Activated naive CD8-positive, alpha-beta T cell treated with anti-CD3 and anti-CD28 coated beads, Interleukin-2, amount 10 ng/mL, durations not matched to agents 7 days and 5 days (primary cell): ENCODE results near the gene RFC2. TPM values are rescaled to one million over a fixed set of nuclear protein-coding genes. Genes with fewer than 3 reads are reported as not detected.

Source experiments
- ATAC-seq: fragments of 150-1000 bp; cut with Tn5 transposase; one replicate; pipeline ENCODE4 v1.10.0; 2021; ENCODE audit warnings: low read depth, moderate library complexity
- POLR2A ChIA-PET: fragments of 350-600 bp; sonication (Branson Sonifier 250); formaldehyde crosslinking; loops from one replicate; lab custom pipeline; 2021; ENCODE audit warnings: antibody characterized with exemption; lab: Charles Lee
- DNase-seq: peaks from one replicate; pipeline ENCODE4 v3.0.0; 2021
- H3K27ac Mint-ChIP-seq: one replicate; pipeline ENCODE4 v1.8.0; 2022; ENCODE audit warnings: mild to moderate bottlenecking, mixed read lengths
- H3K27me3 Mint-ChIP-seq: one replicate; pipeline ENCODE4 v1.8.0; 2022; ENCODE audit warnings: mild to moderate bottlenecking, moderate library complexity, mixed read lengths
- H3K36me3 Mint-ChIP-seq: one replicate; pipeline ENCODE4 v1.8.0; 2021; ENCODE audit warnings: mild to moderate bottlenecking, mixed read lengths
- H3K4me1 Mint-ChIP-seq: one replicate; pipeline ENCODE4 v1.8.0; 2021; ENCODE audit warnings: mixed read lengths
- H3K4me3 Mint-ChIP-seq: one replicate; pipeline ENCODE4 v1.8.0; 2022; ENCODE audit warnings: mild to moderate bottlenecking, moderate library complexity, mixed read lengths
- H3K9me3 Mint-ChIP-seq: one replicate; pipeline ENCODE4 v1.8.0; 2021; ENCODE audit warnings: mixed read lengths
- total RNA-seq, 2 experiments: library from RNA; stranded (reverse); gene quantifications; one replicate each; pipeline ENCODE4 v1.2.3, GENCODE V29; 2021

RFC2 gene
- total RNA-seq, 2 experiments from 2014 or later = 53.0 to 56.6 TPM

GRCh38 chr7:74289018-74289658, 34.9 kb upstream of the RFC2 start, which contains the start of gene CLIP2:
TSS of gene CLIP2 (plus strand) at chr7:74289407. CDS start at chr7:74317547, 28,140 bp downstream.
- peaks cover 43% of the 10 kb centered on the region for H3K27me3 Mint-ChIP-seq
- POLR2A ChIA-PET = interaction anchor here (1.0 to 1.8 kb wide), 2 partner anchors 19 to 25 kb away, joined by 3 to 6 read pairs; no protein-coding TSS in a partner anchor
- peak within 1 kb of the TSS; percentile 66 for H3K27ac Mint-ChIP-seq
- H3K4me3 Mint-ChIP-seq = peak within 1 kb of the TSS; percentile 77
- H3K36me3 Mint-ChIP-seq = no peaks in the 10 kb centered on the region
- ATAC-seq (peak; percentile 83), DNase-seq (peak; percentile 80)
- H3K9me3 Mint-ChIP-seq = no peaks in the 10 kb centered on the region
- peaks cover 19% of the 10 kb centered on the region for H3K4me1 Mint-ChIP-seq

DNA sequence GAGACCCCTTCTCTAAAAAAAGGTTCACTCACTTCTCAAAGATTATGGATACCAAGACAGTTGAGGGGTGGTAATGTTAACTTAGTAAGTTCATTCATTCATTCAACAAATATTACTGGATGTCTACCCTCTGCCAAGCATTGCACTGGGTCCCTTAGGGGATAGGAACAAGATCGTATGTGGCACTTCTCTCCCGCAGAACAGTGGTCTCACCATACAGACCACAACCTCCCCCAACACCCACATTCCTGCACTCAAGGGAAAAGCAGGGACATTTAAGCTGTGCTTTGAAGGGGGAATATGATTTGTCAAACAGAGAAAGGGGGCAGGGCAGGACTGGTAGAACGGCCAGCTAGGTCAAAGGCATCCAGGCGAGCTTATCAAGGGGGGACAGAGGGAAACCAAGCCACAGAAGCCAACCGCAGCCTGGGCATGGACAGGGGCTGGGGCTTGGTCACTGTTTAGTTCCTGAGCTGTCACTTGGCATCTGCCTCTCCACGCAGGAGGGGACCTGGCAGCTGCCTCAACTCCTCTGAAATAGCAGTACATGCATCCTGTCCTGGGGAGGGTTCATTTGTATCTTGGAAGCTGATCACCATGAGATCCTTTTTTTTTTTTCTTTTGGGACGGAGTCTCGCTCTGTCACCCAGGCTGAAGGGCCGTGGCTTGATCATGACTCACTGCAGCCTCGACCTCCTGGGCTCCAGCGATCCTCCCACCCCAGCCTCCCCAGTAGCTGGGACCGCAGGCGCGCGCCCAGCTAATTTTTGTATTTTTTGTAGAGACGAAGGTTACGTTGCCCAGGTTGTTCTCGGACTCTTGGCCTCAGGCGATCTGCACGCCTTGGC, 34.1 kb upstream of the RFC2 start:
- ATAC-seq = no peak
- peak overlapping the region; percentile 77 for H3K4me3 Mint-ChIP-seq
- peaks cover 15% of the 10 kb centered on the region for H3K4me1 Mint-ChIP-seq
- H3K9me3 Mint-ChIP-seq = no peaks in the 10 kb centered on the region
- no peak overlapping the region for H3K27ac Mint-ChIP-seq
- no peak for DNase-seq
- H3K27me3 Mint-ChIP-seq = peaks cover 46% of the 10 kb centered on the region
- POLR2A ChIA-PET = interaction anchor here (1.0 to 1.8 kb wide), 3 partner anchors 18 to 71 kb away, joined by 3 to 6 read pairs (median 3); no protein-coding TSS in a partner anchor
- H3K36me3 Mint-ChIP-seq = no peaks in the 10 kb centered on the region

DNA sequence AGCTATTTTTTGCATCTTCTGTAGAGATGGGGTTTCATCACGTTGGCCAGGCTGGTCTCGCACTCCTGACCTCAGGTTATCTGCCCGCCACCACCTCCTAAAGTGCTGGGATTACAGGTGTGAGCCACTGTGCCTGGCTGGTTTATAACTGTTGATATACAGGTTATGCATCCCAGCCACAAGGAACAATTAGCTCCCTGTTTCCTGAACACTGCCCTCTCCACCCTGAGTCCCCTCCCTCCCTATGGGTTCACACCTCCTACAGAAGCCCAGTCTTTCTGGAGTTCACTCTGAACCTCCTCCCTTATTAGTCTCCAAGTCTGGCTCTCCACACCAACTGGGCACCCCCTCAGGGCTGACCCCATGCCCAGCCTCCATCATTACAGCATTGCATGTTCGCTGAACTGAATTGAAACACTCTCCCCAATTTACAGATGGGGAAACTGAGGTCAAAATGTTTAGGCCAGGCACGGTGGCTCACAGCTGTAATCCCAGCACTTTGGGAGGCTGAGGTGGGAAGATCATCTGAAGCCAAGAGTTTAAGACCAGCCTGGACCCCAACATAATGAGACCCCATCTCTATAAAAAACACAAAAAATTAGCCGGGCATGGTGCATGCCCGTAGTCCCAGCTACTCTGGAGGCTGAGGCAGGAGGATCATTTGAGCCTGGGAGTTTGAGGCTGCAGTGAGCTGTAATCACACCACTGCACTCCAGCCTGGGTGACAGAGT, 33.3 kb upstream of the RFC2 start:
- Mint-ChIP-seq H3K27me3 (peaks cover 44% of the 10 kb centered on the region), H3K27ac (no peak overlapping the region), H3K4me3 (no peak overlapping the region), H3K9me3 (no peaks in the 10 kb centered on the region), H3K4me1 (peaks cover 14% of the 10 kb centered on the region), H3K36me3 (no peaks in the 10 kb centered on the region)
- POLR2A ChIA-PET = interaction anchor here (0.6 to 1.8 kb wide), 3 partner anchors 17 to 70 kb away, joined by 3 to 6 read pairs (median 5); no protein-coding TSS in a partner anchor
- DNase-seq (no peak), ATAC-seq (no peak)

DNA sequence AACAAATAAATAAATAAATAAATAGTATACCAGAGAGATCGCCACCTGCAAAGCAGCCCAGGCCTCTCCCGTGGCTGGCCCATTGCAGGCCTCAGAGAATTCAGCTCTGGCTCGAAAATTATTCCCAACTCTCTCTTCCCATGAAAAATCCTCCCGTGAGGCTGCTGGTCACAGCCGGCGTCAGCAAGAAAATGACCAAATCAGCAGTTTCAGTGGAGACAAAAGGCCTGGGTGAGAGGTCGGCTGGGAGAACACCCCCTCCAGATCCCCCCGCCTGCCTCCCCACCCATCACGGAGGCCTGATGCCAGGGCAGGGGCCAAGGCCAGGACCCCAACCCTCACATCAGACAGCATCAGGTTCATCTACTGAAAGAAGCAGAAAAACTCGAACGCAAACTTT, 31.9 kb upstream of the RFC2 start:
- ATAC-seq (no peak), DNase-seq (no peak)
- POLR2A ChIA-PET = interaction anchor here (0.5 kb wide), 1 partner anchor 109 kb away, joined by 3 read pairs; no protein-coding TSS in a partner anchor
- Mint-ChIP-seq H3K4me1 (peaks cover 14% of the 10 kb centered on the region), H3K27me3 (peaks cover 34% of the 10 kb centered on the region), H3K36me3 (no peaks in the 10 kb centered on the region), H3K9me3 (no peaks in the 10 kb centered on the region), H3K4me3 (no peak overlapping the region), H3K27ac (no peak overlapping the region)

DNA sequence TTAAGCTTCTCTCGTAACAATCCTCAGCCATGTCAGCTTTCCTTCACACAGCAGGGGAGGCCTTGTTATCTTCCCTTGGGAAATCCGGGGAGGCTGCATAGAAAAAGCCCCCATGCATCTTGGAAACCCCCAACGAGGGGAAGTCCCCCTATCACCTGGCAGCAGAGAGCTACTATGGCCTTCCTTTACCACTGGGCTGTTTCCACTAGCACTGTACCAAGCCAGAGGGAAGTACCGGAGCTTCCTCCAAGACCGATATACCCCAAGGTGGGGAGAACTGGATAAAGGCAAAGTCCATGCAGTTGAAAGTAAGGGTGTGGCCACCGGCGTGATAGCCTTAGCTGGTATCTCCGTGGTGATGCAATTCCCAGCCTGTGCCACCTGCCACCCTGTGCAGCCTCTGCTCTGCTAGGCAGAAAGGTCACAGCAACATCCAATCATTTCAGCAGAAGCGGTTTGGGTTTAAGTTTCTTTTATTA, 30.6 kb upstream of the RFC2 start:
- Mint-ChIP-seq H3K4me3 (no peak overlapping the region), H3K36me3 (no peaks in the 10 kb centered on the region), H3K9me3 (no peaks in the 10 kb centered on the region), H3K27ac (no peak overlapping the region), H3K4me1 (peaks cover 10% of the 10 kb centered on the region), H3K27me3 (peaks cover 25% of the 10 kb centered on the region)
- POLR2A ChIA-PET = no interaction called here
- ATAC-seq = no peak
- DNase-seq = no peak

DNA sequence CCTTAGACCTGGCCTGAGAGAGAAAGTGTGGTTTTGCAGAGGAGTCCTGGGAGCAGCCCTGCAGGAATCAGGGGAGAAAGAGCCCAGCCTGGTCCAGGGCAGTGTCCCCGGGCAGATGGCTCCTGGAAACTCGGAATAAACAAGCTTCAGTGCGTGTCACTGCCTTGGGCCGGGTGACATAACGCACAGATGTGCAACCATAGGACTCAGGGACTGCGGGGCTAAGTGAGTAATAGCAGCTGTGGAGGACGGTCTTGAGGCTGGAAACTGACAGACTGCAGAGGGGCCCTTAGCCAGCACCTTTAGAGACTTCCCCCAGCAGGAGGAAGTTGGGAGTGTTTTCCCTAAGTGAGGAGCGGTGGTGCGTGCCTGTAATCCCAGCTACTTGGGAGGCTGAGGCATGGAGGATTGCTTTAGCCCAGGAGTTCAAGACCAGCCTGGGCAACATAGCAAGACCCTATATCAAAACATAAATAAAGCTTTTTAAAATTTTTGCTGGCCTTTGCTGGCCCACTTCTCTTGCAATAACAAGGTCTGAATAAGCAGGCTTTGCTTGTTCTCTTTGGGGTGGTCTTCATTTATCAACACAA, 29.8 kb upstream of the RFC2 start:
- ATAC-seq = no peak
- Mint-ChIP-seq H3K27me3 (peaks cover 24% of the 10 kb centered on the region), H3K36me3 (no peaks in the 10 kb centered on the region), H3K4me1 (peaks cover 9% of the 10 kb centered on the region), H3K9me3 (no peaks in the 10 kb centered on the region), H3K27ac (no peak overlapping the region), H3K4me3 (no peak overlapping the region)
- no peak for DNase-seq
- POLR2A ChIA-PET = no interaction called here

GRCh38 chr7:74282748-74283459, 28.7 kb upstream of the RFC2 start:
- peaks cover under 1% of the 10 kb centered on the region for H3K4me1 Mint-ChIP-seq
- DNase-seq = no peak
- H3K27ac Mint-ChIP-seq = no peak overlapping the region
- peaks cover 18% of the 10 kb centered on the region for H3K27me3 Mint-ChIP-seq
- no peaks in the 10 kb centered on the region for H3K36me3 Mint-ChIP-seq
- H3K4me3 Mint-ChIP-seq = no peak overlapping the region
- H3K9me3 Mint-ChIP-seq = no peaks in the 10 kb centered on the region
- POLR2A ChIA-PET = interaction anchor here (0.6 kb wide), 1 partner anchor 15 kb away, joined by 3 read pairs; no protein-coding TSS in a partner anchor
- no peak for ATAC-seq

GRCh38 chr7:74280985-74281384, 26.8 kb upstream of the RFC2 start:
- Mint-ChIP-seq H3K9me3 (no peaks in the 10 kb centered on the region), H3K4me3 (no peak overlapping the region), H3K27me3 (peaks cover 12% of the 10 kb centered on the region), H3K36me3 (no peaks in the 10 kb centered on the region), H3K27ac (no peak overlapping the region), H3K4me1 (no peaks in the 10 kb centered on the region)
- ATAC-seq (no peak), DNase-seq (no peak)
- POLR2A ChIA-PET = interaction anchor here (1.8 kb wide), 1 partner anchor 10 kb away, joined by 3 read pairs; no protein-coding TSS in a partner anchor

- no peak overlapping the region for H3K4me3 Mint-ChIP-seq
- no peak for ATAC-seq
- POLR2A ChIA-PET = no interaction called here
Measured at GRCh38 chr7:74277636-74278035, 23.4 kb upstream of the RFC2 start.

DNA sequence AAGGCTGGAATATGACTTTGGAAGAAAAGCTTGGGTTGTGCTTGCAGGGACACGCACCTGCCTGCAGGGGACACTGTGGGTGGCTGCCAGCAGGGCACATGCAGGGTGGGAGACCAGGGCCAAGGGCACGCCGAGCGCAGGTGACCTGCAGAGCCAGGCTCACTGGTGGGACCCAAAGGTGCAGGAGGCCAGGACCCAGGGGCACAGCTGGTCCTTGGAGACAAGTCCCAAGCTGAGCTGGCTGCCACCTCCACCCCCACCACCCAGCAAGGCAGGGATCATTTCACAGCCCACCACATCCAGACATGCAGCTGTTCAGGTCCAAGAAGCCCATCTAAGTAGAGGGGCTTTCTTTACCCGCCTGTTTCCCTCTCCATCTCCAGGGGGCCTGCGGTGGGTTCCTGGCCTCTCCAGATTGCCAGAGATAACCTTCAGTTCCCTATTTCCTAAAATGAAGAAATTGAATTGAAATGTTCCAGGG, 21.2 kb upstream of the RFC2 start:
- POLR2A ChIA-PET = no interaction called here
- no peaks in the 10 kb centered on the region for H3K36me3 Mint-ChIP-seq

More at GRCh38 chr7:74277636-74278035, 23.4 kb upstream of the RFC2 start:
- no peaks in the 10 kb centered on the region for H3K9me3 Mint-ChIP-seq
- H3K27me3 Mint-ChIP-seq = no peaks in the 10 kb centered on the region
- no peaks in the 10 kb centered on the region for H3K36me3 Mint-ChIP-seq
- H3K27ac Mint-ChIP-seq = no peak overlapping the region
- no peak for DNase-seq
- peaks cover 3% of the 10 kb centered on the region for H3K4me1 Mint-ChIP-seq

DNA sequence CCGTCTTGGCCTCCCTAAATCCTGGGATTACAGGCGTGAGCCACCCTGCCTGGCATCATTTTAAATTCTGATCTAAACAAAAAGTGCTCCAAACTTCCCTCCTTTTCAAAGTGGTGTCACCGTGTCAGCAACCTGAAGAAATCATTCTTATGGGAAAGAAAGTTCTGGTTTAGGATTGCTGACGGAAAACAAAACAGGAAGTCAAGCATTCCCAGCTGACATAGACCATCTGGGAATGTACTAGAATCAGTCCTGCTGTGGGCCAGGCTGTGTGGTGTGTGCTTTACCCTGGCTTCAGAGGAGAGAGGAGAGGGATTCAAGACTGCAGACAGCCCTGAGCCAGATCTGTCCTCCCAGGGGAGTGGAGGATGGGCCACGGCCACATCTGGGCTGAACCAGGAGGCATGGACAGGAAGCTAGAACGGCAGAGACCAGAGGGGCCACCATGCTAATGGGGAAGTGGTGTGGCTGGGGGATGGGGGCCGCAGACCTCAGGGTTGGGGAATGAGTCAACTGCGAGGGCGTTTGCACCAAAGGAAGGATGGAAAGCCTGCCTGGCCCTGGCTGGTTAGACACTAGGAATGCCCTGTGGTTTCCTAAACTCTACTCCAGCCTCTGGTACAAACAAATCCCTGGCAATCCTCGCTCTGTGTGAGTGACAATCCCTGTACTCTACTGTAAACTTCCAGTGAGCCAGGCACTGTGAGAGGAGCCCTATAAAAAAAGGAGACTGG, 18.3 kb upstream of the RFC2 start:
- POLR2A ChIA-PET = no interaction called here
- Mint-ChIP-seq H3K36me3 (no peaks in the 10 kb centered on the region), H3K27ac (peak overlapping the region; percentile 50), H3K4me1 (peaks cover 19% of the 10 kb centered on the region), H3K9me3 (no peaks in the 10 kb centered on the region), H3K27me3 (peaks cover 16% of the 10 kb centered on the region), H3K4me3 (peak overlapping the region; percentile 17)
- peak; percentile 28 for ATAC-seq
- peak; percentile 51 for DNase-seq

More for the DNA sequence above, 21.2 kb upstream of the RFC2 start:
- peaks cover 15% of the 10 kb centered on the region for H3K4me1 Mint-ChIP-seq
- no peaks in the 10 kb centered on the region for H3K9me3 Mint-ChIP-seq
- DNase-seq (no peak), ATAC-seq (no peak)
- no peak overlapping the region for H3K4me3 Mint-ChIP-seq
- no peak overlapping the region for H3K27ac Mint-ChIP-seq
- peaks cover 1% of the 10 kb centered on the region for H3K27me3 Mint-ChIP-seq
